ENCODE results near the gene BRD4. TPM values are rescaled to one million over a fixed set of nuclear protein-coding genes. Genes with fewer than 3 reads are reported as not detected.

Gene BRD4
- total RNA-seq, 2 donors from 2014 or later = 161 to 187 TPM

GRCh38 chr19:15290166-15290565 is 42.2 kb downstream of the BRD4 start:
- Mint-ChIP-seq H3K4me3 (peak overlapping the region in 1 of 2 donors; percentile 29), H3K9me3 (no peaks in the 10 kb centered on the region), H3K4me1 (ENCODE audit: low read depth) (peaks cover 96% of the 10 kb centered on the region), H3K27ac (peak overlapping the region; percentile 81), H3K27me3 (ENCODE audit: low read depth) (no peaks in the 10 kb centered on the region), H3K36me3 (ENCODE audit: insufficient read depth in 2 of 2) (peaks cover 0 to 3% of the 10 kb centered on the region in 2 donors)
- no peak for ATAC-seq (replicated peaks in 1 of 2)
- DNase-seq = no peak

- H3K27ac Mint-ChIP-seq = peak overlapping the region; percentile 11
- ATAC-seq (replicated peaks in 1 of 2) (no peak), DNase-seq (no peak)
- H3K9me3 Mint-ChIP-seq = no peaks in the 10 kb centered on the region
- no peaks in the 10 kb centered on the region for H3K27me3 Mint-ChIP-seq (ENCODE audit: low read depth)
- peak overlapping the region; percentile 29 to 47 for H3K4me3 Mint-ChIP-seq
- peaks cover 0 to 3% of the 10 kb centered on the region in 2 donors for H3K36me3 Mint-ChIP-seq (ENCODE audit: insufficient read depth in 2 of 2)
- peaks cover 96% of the 10 kb centered on the region for H3K4me1 Mint-ChIP-seq (ENCODE audit: low read depth)
Observed at GRCh38 chr19:15289673-15290072, 42.7 kb downstream of the BRD4 start.

GRCh38 chr19:15288146-15288963 is 44.0 kb downstream of the BRD4 start:
- Mint-ChIP-seq H3K27me3 (ENCODE audit: low read depth) (no peaks in the 10 kb centered on the region), H3K4me3 (peak overlapping the region; percentile 46 to 67), H3K4me1 (ENCODE audit: low read depth) (peaks cover 96% of the 10 kb centered on the region), H3K27ac (peak overlapping the region; percentile 61), H3K9me3 (no peaks in the 10 kb centered on the region), H3K36me3 (ENCODE audit: insufficient read depth in 2 of 2) (peaks cover 0 to 3% of the 10 kb centered on the region in 2 donors)
- ATAC-seq (replicated peaks in 1 of 2) = peak in 1 of 2 donors; percentile 16
- DNase-seq = no peak

- ATAC-seq (replicated peaks in 1 of 2) (peak; percentile 25 to 49), DNase-seq (no peak)
- Mint-ChIP-seq H3K4me1 (ENCODE audit: low read depth) (peaks cover 96% of the 10 kb centered on the region), H3K9me3 (no peaks in the 10 kb centered on the region), H3K4me3 (peak overlapping the region; percentile 46 to 47), H3K36me3 (ENCODE audit: insufficient read depth in 2 of 2) (peaks cover 0 to 3% of the 10 kb centered on the region in 2 donors), H3K27ac (peak overlapping the region; percentile 40), H3K27me3 (ENCODE audit: low read depth) (no peaks in the 10 kb centered on the region)
Observed at GRCh38 chr19:15287496-15287895, 44.8 kb downstream of the BRD4 start.

- DNase-seq (no peak), ATAC-seq (replicated peaks in 1 of 2) (no peak)
- Mint-ChIP-seq H3K36me3 (ENCODE audit: insufficient read depth in 2 of 2) (no peaks in the 10 kb centered on the region), H3K4me3 (no peak overlapping the region), H3K27me3 (ENCODE audit: low read depth) (no peaks in the 10 kb centered on the region), H3K9me3 (no peaks in the 10 kb centered on the region), H3K4me1 (ENCODE audit: low read depth) (peaks cover 96% of the 10 kb centered on the region), H3K27ac (no peak overlapping the region)
Observed at GRCh38 chr19:15286688-15287365, 45.5 kb downstream of the BRD4 start.

- peak overlapping the region; percentile 34 for H3K27ac Mint-ChIP-seq
Observed at GRCh38 chr19:15285896-15286591, 46.3 kb downstream of the BRD4 start.

GRCh38 chr19:15284896-15285295 is 47.4 kb downstream of the BRD4 start:
- Mint-ChIP-seq H3K27ac (peak overlapping the region; percentile 91), H3K4me3 (peak overlapping the region; percentile 71 to 74), H3K9me3 (no peaks in the 10 kb centered on the region), H3K36me3 (ENCODE audit: insufficient read depth in 2 of 2) (no peaks in the 10 kb centered on the region), H3K4me1 (ENCODE audit: low read depth) (peaks cover 96% of the 10 kb centered on the region), H3K27me3 (ENCODE audit: low read depth) (no peaks in the 10 kb centered on the region)
- DNase-seq (no peak), ATAC-seq (replicated peaks in 1 of 2) (peak in 1 of 2 donors; percentile 14)

More at GRCh38 chr19:15285896-15286591, 46.3 kb downstream of the BRD4 start:
- H3K4me3 Mint-ChIP-seq = peak overlapping the region; percentile 4 to 20
- ATAC-seq (replicated peaks in 1 of 2) (no peak), DNase-seq (no peak)
- no peaks in the 10 kb centered on the region for H3K9me3 Mint-ChIP-seq
- H3K4me1 Mint-ChIP-seq (ENCODE audit: low read depth) = peaks cover 96% of the 10 kb centered on the region
- H3K27me3 Mint-ChIP-seq (ENCODE audit: low read depth) = no peaks in the 10 kb centered on the region
- no peaks in the 10 kb centered on the region for H3K36me3 Mint-ChIP-seq (ENCODE audit: insufficient read depth in 2 of 2)

- Mint-ChIP-seq H3K36me3 (ENCODE audit: insufficient read depth in 2 of 2) (no peaks in the 10 kb centered on the region), H3K4me3 (peak overlapping the region; percentile 71 to 74), H3K27ac (peak overlapping the region; percentile 91), H3K27me3 (ENCODE audit: low read depth) (no peaks in the 10 kb centered on the region), H3K4me1 (ENCODE audit: low read depth) (peaks cover 96% of the 10 kb centered on the region), H3K9me3 (no peaks in the 10 kb centered on the region)
- DNase-seq (no peak), ATAC-seq (replicated peaks in 1 of 2) (no peak)
Observed at GRCh38 chr19:15284091-15284490, 48.2 kb downstream of the BRD4 start.

GRCh38 chr19:15283141-15283883 is 49.0 kb downstream of the BRD4 start:
- Mint-ChIP-seq H3K27me3 (ENCODE audit: low read depth) (no peaks in the 10 kb centered on the region), H3K36me3 (ENCODE audit: insufficient read depth in 2 of 2) (no peaks in the 10 kb centered on the region), H3K4me1 (ENCODE audit: low read depth) (peaks cover 94% of the 10 kb centered on the region), H3K4me3 (peak overlapping the region; percentile 71 to 74), H3K27ac (peak overlapping the region; percentile 91), H3K9me3 (no peaks in the 10 kb centered on the region)
- ATAC-seq (replicated peaks in 1 of 2) (peak; percentile 75 to 77), DNase-seq (peak; percentile 47 to 60)

- H3K4me1 Mint-ChIP-seq (ENCODE audit: low read depth) = peaks cover 87% of the 10 kb centered on the region
- H3K9me3 Mint-ChIP-seq = no peaks in the 10 kb centered on the region
- DNase-seq = no peak
- peak overlapping the region; percentile 45 to 54 for H3K4me3 Mint-ChIP-seq
- peak overlapping the region; percentile 93 for H3K27ac Mint-ChIP-seq
- no peaks in the 10 kb centered on the region for H3K27me3 Mint-ChIP-seq (ENCODE audit: low read depth)
- no peak for ATAC-seq (replicated peaks in 1 of 2)
- H3K36me3 Mint-ChIP-seq (ENCODE audit: insufficient read depth in 2 of 2) = no peaks in the 10 kb centered on the region
Observed at GRCh38 chr19:15282311-15282705, 50.0 kb downstream of the BRD4 start.

GRCh38 chr19:15280915-15281683 is 51.2 kb downstream of the BRD4 start:
- Mint-ChIP-seq H3K27me3 (ENCODE audit: low read depth) (no peaks in the 10 kb centered on the region), H3K4me1 (ENCODE audit: low read depth) (peaks cover 88% of the 10 kb centered on the region), H3K9me3 (no peaks in the 10 kb centered on the region), H3K36me3 (ENCODE audit: insufficient read depth in 2 of 2) (no peaks in the 10 kb centered on the region), H3K27ac (peak overlapping the region; percentile 93), H3K4me3 (peak overlapping the region; percentile 50 to 54)
- DNase-seq = no peak
- no peak for ATAC-seq (replicated peaks in 1 of 2)

Data from activated T-cell treated with anti-CD3 and anti-CD28 coated beads, Interleukin-2, amount 50 U/mL, for 72 hours (primary cell).